ENCODE results near the gene ZMYM3. TPM values are rescaled to one million over a fixed set of nuclear protein-coding genes. Genes with fewer than 3 reads are reported as not detected.

ZMYM3 gene
- total RNA-seq, 1 donor from 2014 or later, result 8.5 TPM

GRCh38 chrX:71214604-71215337, 39.2 kb downstream of the ZMYM3 start:
- no peak for DNase-seq (ENCODE audit: low read depth in 2 of 2)

- no peak for DNase-seq (ENCODE audit: low read depth in 2 of 2)
These were observed 39.8 kb downstream of the ZMYM3 start for GRCh38 chrX:71214152-71214551.

DNA sequence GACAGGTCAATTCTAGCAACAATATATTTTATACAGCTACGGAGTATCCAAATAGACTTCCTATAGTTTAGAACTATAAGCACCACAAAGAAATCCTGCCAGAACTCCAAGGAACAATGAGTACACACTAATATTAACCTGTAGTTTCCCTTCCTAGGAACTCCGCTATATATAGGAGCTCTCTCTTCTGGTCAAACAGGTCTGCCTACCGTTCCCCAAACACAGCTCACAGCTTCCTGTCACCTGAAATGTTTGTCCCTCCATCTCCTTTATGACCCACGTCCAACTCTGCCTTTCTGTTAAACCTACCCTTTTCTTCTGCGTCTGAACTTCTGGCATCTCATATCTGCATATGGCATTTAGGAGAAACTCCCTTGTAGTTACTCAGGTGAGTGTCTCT, 41.4 kb downstream of the ZMYM3 start:
- no peak for DNase-seq (ENCODE audit: low read depth in 2 of 2)

DNA sequence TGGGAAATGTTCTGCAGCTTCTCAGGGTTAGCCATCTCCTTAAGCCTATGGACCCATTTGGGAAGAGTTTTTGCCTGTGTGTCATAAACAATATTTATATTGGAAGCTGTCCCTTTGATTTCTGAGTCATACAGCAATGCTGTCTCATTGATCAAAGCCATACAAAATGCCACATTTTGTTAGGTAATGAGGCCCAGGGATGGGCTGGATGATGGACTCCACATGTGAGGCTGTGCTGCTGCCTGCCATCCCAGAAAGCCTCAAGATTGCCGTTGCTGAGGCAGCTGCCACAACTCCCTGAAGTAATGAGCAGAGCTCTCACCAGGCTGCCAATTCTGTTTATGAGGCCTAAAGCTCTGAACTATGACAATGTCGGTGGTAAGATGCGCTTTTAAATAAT, 43.1 kb downstream of the ZMYM3 start:
- DNase-seq (ENCODE audit: low read depth in 2 of 2), result no peak

DNA sequence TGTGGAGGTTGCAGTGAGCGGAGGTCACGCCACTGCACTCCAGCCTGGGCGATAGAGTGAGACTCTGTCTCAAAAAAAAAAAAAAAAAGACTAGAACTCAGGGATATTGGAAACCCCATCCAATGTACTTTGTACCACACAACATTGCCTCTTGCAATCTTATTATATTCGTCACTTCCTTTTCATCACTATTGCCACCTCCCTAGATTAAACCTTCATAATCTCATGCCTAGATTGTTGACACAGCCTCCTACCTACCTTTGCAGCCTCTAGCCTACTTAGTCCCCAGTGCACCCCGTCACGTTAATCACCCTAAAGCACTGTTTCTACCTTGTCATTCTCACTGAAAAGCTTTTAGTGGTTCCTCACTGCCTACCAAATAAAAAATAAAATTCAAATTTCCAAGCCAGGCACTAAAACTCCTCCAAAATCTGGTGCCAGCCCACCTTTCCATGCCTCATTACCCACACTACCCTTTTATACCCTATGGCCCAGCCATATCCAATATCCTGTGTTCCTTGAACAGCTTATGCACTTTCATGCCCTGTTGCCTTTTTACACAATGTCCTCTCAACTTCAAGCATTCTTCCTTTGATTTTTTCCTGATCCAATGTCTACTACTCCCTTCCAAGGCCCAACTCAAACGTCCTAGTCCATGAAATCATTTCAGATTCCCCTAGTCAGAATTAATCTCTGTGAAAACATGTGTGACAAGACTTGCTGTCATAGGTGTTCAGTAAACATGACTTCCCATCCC, 54.5 kb downstream of the ZMYM3 start:
- no peak for DNase-seq (ENCODE audit: low read depth in 2 of 2)

DNA sequence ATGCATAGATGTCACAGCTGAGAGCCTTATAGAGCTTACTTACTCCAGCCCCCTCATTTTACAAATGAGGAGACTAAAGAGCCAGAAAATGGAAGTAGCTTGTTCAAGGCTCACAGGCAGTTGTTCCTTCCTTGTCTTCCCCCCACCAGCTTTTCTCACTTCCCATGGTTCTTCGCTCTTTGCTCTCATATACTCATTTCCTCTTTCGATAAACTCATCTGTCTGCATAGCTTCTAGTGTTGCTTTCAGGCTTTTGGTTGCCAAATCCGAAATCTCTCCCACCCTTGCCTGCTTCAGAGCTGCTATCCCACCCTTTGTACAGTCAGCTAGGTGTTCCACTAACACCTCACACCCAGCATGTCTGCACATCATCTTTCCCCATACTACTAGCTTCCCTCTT, 55.9 kb downstream of the ZMYM3 start:
- no peak for DNase-seq (ENCODE audit: low read depth in 2 of 2)

DNA sequence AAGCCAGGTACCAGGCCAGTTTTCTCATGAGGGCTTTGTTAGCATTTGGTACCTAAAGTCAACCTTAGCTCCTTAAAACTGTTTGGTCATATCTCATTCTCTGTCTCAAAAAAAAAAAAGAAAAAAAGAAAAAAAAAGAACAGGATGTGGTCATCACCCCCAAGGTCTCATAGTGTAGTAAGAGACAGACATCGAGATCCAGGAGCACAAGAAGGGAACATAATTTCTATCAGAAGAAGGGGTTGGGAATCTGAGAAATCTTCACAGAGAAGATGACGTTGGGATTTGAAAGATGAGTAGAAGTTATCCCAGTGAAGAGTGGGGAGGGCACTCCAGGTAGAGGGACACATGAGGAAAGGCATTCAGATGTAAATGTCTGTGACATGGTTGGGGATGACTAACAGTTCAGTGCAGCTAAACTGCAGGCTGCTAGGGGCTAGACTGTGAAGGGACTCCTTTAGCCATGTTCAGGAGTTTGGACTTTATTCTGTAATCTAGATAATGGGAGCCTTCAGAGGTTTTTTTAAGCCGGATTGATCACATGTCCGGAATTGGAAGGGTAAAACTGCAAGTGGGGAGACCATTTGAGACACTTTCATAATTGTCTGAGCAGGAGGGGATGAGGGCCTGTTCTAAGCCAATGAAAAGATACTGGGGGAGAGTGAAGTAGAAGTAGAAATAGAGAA, 57.8 kb downstream of the ZMYM3 start:
- no peak for DNase-seq (ENCODE audit: low read depth in 2 of 2)

DNA sequence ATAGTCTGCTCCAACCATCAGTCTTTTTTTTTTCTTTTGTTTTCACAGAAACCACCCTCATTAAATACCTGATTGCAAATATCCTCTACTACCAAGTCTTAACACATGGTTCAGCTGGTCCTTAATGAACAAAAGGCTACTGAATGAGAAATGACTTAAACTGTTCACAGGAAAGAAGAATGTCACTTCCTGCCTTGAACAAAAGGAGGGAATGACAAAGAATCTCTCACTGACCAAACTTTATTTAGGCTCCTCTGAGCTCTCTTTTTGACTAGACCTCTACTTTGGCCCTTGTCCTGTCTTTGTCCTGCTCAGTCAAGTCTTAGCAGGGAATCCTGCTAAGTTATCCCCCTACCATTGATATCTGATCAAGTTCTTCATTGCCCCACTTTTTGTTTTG, 62.7 kb downstream of the ZMYM3 start:
- no peak for DNase-seq (ENCODE audit: low read depth in 2 of 2)

Other genes starting within 250 kb of the ZMYM3 start
- gene SNX12, start 185.8 kb downstream of the ZMYM3 start, total RNA-seq, result 71.9 and 76.3 TPM in 2 replicates
- 5.9 and 9.7 TPM in 2 replicates for gene FOXO4, start 158.3 kb downstream of the ZMYM3 start, total RNA-seq
- gene CXorf65, start 147.4 kb downstream of the ZMYM3 start, total RNA-seq, result not detected in 2 replicates
- 0.13 and 0.25 TPM in 2 replicates for gene IL2RG, start 142.6 kb downstream of the ZMYM3 start, total RNA-seq
- 29.0 and 36.4 TPM in 2 replicates for gene MED12, start 135.5 kb downstream of the ZMYM3 start, total RNA-seq
- under 0.01 and 0.13 TPM in 2 replicates for gene NLGN3, start 109.3 kb downstream of the ZMYM3 start, total RNA-seq
- not detected in 2 replicates for gene GJB1, start 30.9 kb downstream of the ZMYM3 start, total RNA-seq
- gene NONO, start 29.5 kb upstream of the ZMYM3 start, total RNA-seq, result 353 and 381 TPM in 2 replicates
- gene ITGB1BP2, start 47.6 kb upstream of the ZMYM3 start, total RNA-seq, result 0.38 and 0.64 TPM in 2 replicates
- gene TAF1, start 112.2 kb upstream of the ZMYM3 start, total RNA-seq, result 27.5 and 29.1 TPM in 2 replicates